Stimulated activated CD4-positive, alpha-beta T cell treated with anti-CD3 and anti-CD28 coated beads, Interleukin-4, amount 100 ng/mL, for 48 hours (primary cell): ENCODE data around the gene PDLIM4.

Experiments used
- DNase-seq, 2 donors: peaks; one replicate each; pipeline ENCODE4 v3.0.0-alpha.2; 2020; ENCODE audit warnings: low read depth in 2 of 2

PDLIM4 gene

DNA sequence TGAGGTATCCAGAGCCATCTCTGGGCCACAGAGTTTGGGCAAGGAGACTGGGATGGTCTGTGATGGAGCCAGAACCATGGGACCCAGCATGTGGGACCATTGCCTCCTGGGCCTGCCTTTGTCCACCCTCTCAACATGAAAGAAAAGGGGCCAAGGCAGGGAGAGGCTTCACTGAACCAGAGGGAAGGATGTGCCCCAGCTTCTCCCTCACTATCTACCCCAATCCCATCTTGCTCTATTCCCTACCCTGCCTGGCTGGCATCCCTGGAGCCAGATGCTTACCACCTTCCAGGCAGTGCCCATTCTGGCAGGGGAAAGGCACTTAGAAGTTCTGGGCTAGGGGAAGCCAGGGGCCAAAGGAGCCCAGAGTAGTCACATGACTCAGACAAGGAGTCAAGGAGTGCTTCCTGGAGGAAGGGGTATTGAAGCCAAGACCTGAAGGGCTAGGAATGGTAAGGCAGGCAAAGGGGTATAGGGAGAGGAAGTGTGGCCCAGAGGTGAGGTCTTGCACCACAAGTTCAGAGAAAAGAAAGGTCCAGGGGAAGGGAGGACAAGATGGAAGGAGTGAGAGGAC is 9.8 kb downstream of the PDLIM4 start:
- no peak for DNase-seq

DNA sequence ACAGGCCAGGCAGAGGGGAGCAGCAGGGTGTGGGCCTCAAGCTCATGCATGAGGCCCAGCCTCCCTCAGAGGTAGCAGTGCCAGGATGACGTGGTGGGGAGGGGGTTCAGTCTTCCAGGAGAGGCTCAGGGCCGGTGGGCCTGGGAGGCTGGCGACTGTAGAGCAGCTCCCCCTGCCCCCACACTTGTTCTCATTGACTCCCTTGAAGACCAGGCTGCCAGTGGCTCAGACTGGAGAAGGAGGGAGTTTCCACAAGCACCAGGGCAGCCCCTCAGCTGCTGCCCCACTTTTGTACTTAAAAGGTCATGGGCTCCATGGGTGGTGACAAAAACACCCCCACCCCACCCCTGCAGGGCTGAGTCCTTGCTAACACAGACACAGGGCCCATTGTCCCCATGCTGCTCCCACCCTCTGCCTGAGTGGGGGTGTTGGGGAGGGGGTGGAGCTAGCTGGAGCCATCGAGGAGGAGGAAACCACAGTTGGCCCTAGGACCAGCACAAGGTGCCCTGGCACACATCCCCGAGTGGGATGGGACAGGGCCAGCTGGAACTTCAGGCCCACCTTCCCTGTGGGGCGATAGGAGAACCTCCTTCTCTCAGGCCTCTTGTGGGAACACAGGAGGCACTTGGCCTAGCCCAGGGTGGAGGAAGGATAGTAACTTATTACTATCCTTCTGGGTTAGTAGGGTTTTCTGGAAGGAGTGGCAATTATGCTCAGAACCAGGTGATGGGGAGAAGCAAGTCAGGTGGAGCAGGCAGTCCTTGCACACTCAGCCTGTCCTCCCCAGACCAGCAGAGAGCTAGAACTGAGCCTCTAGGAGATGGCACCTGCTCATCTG is 10.7 kb downstream of the PDLIM4 start:
- DNase-seq: no peak

DNA sequence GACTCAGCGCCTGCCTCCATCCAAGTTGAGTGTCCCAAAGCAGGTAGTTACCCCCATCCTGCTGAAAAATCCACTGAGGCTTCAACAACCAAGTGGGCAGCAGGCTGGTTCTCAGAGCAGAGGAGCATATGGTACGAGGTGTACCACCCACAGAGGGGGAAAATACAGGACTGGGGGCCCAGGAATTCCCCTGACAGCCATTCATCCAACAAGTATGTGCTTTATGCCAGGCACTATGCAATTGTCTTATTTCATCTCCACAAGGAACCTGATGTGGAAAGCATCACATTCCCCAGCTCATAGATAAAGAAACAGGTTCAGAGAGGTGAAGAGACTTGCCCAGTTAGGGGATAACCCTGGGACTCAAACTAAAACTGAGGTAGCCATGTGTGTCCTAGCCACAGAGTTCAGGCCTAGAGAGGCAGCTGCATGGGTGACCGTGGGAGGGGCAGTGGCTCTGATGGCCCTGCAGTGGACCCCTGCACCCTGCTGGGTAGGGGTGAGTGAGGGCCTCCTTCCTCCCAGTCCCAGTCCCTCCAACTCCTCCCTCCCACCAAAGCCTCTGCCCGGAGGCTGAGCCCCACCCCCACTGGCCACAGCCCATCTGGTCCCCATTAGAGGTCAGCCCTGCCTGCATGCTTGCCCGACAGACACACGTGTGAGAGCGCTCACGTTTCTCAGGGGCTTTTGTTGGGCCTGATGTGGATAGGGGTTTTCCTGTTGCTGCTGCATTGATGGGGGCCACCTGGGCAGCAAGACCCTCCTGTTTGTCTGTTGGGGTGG is 11.5 kb downstream of the PDLIM4 start:
- no peak for DNase-seq

DNA sequence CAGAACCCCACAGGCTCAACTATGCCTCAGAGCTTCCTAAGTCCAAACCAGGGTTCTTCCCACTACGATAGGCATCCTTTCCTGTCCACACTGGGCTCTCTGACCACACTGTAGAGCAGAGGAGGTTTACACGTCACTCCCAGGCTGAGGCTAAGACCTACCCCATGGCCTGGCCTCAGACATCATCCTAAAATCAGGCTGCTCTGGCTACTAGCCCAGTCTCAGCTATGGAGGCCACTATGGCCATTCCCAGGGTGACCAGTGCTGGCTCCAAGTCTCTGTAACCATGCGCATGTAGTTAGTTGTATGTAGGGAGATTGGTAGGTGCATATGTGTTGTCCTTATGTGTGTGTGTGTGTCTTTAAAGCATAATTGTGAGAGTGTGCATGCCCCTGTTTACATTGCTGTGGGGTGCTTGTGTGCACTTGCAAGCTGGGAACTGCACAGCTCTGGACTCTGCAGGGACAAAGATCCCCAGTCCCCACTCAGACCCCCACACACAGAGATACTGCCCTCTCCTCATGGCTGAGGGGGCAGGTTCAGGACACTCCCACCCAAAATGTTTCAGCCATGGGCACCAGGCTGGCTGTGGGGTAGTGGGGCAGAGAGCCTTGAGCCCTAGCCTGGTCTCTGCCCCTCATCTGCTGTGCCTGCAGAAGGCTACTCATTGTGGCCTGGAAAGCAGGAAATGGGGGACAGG is 12.3 kb downstream of the PDLIM4 start:
- DNase-seq: no peak

DNA sequence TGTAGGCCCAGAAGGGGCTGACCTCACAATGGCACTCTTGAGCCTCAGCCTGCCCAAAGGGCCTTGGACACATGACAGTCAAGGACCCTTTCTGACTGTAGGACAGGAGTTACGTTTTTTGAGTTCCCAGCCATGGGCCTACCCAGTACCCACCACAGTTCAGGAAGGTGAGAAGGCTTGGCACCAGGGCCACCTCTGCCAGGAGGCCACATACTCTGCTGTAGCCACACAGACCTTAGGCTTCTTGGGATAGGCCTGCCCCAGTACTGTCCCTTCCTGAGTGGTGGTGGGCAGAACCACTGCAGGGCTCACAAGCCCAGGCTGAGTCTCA is 12.8 kb downstream of the PDLIM4 start:
- no peak for DNase-seq

DNA sequence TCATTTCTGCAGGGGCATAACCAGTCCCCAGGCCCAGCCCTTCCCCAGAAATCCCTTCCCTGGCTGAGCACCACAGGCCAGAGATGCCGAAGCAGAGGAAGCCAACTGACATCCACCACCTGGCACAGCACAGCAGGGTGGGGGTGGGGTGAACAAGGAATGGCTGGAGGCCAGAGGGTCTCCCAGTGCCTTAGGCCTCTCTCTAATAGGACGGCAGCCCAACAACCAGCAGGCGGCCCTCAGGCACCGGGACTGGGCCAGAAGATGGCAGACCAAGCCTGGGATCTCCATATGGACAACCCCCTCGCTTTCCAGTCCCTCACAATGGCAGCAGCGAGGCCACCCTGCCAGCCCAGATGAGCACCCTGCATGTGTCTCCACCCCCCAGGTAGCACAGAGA is 13.2 kb downstream of the PDLIM4 start:
- no peak for DNase-seq

DNA sequence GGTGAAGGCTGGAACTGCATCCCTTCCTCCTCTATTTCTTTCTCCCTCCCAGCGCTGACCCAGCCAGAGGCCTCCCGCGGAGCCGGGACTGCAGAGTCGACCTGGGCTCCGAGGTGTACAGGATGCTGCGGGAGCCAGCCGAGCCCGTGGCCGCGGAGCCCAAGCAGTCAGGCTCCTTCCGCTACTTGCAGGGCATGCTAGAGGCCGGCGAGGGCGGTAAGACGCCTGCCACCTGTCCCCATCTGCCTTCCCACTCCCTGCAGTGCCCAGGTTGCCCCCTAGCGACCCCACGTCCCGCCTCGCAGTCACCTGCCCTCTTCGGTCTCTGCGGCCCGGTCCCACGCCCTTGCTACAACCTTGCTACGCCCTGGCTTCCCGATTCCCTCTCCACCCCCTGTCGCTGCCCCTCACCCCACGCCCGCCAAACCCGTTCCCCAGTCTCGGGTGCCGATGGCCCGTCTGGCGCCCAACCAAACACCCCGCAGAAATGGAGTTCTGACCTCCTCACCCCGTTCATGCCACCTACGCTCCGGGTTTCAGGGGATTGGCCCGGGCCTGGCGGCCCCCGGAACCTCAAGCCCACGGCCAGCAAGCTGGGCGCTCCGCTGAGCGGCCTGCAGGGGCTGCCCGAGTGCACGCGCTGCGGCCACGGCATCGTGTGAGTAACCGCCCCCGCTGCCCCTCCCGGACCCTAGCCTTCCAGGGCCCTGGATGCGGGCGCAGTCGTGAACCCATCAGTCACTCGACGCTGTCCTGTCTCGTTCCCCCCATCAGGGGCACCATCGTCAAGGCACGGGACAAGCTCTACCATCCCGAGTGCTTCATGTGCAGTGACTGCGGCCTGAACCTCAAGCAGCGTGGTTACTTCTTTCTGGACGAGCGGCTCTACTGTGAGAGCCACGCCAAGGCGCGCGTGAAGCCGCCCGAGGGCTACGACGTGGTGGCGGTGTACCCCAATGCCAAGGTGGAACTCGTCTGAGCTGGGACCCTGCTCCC is 14.1 kb downstream of the PDLIM4 start:
- no peak for DNase-seq

DNA sequence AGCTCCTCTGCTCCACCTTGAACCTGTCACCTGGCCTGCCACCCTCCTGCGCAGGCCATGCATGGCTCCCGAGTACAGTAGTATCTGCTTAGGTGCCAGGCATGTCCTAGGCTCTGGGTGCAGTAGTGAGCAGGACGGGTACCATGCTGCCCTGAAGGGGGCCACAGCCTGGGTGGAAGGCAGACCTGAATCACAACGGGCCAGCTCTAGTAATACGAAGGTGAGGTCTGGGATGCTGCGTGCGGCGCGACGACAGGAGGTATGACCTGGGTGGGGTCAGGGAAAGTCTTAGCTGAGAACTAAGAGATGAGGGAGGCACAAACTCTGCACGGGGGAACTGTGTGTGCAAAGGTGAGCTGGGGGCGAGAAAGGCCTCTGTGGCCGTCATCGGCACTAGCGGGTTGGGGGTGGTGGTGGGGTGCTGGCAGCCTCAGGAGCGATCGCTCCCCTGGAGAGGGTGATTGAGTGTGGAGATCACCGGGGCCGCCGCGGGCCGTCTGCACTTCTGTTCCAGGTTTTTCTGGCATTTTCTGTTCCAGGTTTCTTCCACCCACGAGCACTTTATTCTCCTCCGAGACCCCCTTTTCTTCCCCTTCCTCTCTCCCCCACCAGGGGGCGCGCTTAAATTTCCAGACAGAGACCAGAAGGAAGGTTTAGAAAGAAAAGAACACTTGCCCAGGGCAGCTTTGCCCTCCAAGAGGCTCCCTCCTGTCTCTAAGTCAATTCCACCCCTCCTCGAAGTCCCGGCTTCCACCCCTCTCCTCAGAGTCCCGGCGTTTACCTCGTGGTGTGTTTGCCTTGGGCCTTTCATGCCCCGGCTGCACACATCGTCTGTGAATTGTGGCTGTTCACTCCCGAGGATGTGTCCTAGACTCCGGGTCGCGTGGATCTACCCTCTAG is 15.1 kb downstream of the PDLIM4 start:
- DNase-seq: peak; percentile 57 to 75

DNA sequence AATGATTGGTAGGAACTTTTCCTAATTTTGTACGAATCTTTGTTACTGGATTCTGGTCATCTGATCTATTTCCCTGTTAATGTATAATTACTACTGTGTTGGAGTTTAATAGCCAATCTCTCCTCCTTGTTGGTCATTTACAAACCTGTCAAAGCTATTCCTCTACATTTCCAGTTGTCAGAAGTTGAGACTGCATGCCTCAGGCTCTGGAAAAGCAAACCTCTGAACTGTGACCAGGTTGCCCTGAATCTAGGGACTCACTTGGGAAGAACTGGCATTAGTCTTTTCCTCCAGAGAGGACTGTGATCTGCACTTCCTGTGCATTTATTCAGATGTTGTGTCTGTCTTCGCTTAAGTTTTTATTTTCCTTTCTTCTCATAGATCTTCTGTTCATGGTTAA is 16.1 kb downstream of the PDLIM4 start:
- no peak for DNase-seq

DNA sequence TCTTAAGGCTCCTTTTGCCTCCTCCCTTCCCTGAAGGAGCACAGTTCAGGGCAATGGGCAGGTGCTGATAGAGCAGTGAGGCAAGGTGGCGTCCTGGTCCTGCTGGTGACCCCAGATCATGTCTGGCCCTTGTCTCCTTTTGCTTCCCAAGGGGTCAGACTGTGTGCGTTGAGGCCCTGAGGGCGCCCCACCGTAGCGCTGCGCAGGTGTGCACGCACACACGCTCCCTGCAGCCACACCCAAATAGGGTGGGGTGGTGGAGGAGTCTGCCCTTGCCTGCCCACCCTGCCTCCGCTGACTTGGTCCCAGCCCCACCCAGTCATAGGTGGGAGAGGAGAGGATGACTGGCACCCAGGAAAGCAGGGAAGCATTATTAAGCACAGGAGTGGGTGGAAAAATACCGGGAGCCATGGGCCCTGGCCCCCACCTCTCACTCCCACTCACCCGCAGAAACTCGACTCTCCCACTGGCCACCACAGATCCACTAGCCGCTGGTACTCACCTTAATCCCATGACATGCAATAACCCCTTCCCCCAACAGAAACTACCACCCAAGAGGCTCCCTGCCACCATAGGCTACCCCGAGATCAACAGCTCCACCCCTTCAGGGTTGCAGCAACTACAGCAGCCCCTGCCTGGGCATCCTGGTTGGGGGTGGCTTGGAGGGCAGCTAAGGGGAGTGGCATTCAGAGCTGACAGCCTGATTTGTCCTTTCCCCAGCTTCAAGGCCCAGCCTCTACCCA is 16.7 kb downstream of the PDLIM4 start:
- no peak for DNase-seq

DNA sequence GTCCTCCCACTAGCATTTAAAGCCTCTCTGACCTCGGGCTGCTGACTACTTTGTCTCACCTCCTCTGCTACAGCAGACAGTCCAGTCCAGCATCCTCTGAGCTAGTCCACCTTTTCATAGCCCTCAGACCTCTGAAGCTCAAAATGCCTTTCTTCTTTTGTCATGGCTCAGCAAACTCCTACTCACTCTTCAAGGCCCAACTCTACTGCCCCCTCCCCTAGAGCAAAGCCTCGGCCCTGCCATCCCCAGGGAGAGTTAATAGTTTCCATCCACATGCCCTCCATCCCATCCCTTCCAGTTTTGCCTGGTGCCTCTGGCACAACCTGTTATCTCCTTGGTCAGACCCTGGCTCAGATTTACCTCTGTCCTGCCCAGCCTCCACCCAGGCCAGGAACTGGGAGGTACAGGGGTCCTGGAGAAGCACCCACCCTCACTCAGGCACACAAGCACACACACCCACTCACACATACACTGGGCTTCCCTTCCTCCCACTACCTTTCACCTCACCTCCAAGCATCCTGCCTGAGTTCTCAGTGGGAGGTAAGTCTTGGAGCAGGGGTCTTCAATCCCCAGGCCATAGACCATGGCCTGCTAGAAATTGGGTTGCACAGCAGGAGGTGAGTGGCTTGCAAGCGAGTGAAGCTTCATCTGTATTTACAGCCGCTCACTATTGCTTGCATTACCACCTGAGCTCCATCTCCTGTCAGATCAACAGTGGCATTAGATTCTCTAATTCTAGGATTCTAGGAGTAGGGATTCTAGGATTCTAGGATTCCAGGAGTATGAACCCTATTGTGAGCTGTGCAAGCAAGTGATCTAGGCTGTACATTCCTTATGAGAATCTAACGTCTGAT is 18.1 kb downstream of the PDLIM4 start:
- no peak for DNase-seq

DNA sequence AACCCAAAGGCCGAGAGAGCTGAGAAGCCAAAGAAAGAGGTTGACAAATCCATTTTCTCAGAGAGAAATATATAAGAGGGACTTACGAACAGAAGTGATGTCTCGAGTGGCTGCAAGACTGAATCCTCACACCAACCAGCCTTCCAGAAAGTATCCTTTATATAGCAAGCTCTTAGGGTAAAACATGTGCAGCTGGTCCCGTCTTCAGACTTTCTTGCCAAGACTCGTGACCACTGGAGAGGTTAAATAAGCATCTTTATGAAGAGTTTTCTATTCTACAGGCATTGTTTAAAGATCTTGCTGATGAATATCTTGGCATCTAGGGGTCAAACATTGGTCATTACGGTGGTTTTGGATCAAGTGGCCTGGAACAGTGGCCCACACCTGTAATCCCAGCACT is 19.8 kb downstream of the PDLIM4 start:
- DNase-seq: no peak

DNA sequence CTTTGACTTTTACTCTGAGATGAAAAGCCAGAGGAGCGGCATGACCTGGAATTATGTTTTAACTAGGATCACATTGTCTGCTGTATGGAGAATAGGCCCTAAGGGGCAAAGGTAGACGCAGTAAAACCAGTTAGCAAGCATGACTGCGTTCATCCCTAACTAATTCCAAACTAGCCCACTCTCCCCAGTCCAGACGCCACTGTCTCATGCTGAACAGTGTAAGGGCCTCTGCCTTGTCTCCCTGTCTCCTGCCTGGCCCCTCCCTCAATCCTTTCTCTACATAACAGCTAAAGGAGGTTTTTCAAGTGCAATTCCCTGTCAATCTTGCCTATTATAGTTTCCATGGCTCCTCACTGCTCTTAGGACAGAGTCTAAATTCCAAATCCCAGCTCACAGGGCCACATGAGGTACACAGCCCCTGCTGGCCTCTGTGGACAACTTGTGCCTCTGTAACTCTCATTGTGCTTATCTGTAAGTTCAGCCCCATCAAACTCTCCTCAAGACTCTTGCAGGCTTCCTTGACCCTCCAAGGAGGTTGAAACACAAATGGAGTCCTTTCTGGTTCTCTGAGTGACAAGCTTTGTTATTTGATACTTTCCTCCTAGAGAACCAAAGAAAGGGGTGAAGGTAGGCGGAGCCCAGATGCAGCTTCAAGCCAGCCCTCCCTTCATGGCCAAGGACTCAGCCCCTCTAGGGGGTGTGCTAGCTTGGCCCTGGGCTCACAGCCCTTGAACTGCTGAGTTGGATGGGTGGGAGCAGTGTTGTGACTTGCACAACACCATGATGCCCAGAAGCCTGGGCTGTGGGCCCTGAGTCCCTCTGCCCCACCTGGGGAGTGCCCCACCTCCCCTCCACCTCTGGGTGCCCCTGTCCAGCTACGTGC is 20.7 kb downstream of the PDLIM4 start:
- no peak for DNase-seq

DNA sequence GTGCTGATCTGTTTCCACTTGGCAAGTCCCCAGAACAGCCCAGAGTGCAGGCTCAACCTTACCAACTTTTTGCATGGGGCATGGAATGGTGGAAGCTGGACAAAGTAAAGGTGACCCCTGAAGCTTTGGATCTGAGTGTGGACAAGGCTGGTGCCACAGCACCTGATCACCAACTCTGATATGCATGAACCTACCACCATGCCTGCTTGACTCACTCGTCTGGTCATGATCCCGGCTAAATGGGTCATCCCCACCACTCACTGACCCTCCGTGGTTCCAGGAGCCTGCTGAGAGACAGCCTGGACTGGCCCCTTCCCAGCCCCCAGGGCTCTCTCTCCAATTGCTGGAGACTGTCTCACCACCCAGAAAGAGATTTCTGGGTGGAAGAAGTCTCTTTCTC is 22.3 kb downstream of the PDLIM4 start:
- DNase-seq: no peak

DNA sequence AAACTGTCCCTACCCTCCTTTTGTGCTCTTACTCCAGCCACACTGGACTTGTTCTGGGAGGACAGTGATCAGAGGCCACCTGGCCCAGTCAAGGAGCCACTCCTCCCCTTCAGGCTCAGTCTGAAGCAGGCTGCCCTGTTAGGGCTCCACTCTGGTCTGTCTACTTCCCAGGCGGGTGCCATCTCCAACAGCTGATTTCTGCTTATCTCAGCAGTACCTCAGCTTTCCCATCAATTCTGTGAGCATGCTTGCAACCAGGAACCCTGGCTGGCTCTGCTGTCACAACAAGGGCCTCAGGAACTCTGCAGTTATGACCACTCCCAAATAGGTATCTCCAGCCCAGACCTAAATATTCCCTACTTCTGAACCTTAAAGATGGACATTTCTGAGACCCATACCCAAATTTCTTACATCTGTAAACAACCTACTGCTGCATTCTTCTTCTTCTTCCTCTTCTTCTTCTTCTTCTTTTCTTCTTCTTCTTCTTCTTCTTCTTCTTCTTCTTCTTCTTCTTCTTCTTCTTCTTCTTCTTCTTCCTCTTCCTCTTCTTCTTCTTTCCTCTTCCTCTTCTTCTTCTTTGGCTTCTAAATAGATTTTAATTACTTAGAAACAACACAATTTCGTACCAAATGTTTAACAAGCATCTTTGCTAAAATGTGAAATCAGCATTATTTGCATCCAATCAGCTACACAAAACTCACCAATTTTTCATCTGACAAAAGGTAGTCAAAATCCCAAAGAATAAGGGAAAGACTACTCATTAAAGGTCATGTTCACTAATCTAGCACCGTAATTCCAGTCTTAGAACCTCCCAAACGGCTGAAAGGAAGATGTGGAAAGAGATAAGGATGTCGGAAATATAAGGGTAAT is 23.1 kb downstream of the PDLIM4 start:
- DNase-seq: no peak

DNA sequence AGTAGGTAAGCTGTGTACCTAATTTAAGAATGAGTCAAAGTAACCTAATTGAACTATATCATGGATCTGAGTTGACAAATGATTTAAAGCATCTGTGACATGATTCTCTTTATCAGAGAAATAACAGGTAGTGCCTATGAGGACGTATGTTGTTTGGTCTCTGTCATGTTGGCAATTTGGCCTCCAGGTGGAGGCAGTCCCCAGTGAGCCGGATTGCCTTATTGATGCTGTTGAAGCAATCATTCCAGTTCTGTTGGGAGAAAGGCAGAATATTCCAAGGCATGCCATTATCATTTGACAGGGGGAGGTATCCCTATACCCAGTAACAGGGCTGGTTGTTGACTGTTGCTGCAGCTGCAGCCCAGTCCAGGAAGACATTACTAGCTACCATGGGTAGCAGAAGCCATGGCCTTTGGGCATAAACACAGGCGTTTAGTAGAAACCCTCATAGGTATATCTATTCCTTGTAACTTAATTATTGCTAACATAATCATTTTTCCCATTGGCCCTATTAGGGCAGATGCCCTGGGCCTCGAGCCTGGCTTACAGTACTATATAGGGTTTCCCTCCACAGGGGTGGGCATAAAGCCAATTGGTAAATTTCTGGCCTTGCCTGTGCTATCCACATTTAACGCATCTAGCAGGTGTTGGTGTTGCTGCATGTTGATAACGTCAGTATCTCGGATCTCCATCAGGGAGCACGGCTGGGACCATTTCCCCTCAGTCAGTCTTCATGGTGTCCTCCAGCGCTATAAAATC is 24.5 kb downstream of the PDLIM4 start:
- no peak for DNase-seq
